K562 (cell line): ENCODE measurements around the gene ATP6V1G2. TPM values are rescaled to one million over a fixed set of nuclear protein-coding genes. Genes with fewer than 3 reads are reported as not detected.
A peak's percentile ranks its signal among the peaks of the same experiment; 100 is the strongest.
"Not testable (repeated sequence)": the region's sequence is repeated elsewhere in the genome, so short reads cannot be mapped to it uniquely, and the experiment has no call there.

Experiments
- ATAC-seq: fragments of 200-7000 bp; cut with Tn5 transposase; 3 replicates; pipeline ENCODE4 v1.9.1; 2020; ENCODE audit warnings: moderate library complexity
- BruUV-seq: library from RNA; stranded (reverse); fragments of 400-500 nt; replicated peaks from 2 replicates; lab custom pipeline; 2021; lab: Mats Ljungman, UMichigan
- CTCF ChIA-PET: fragments of 300-600 bp; formaldehyde crosslinking; extraction: SDS; loops from one replicate; lab custom pipeline; 2021; ENCODE audit warnings: low intra/inter-chr PET ratio; lab: Yijun Ruan, JAX
- POLR2A ChIA-PET: fragments of 300-600, 350-650 bp; sonication (Branson Sonifier 250); formaldehyde crosslinking; extraction: SDS; loops from one replicate; lab custom pipeline; 2021; ENCODE audit warnings: antibody characterized with exemption, inconsistent platforms; lab: Yijun Ruan, JAX
- DNase-seq, 4 experiments: peaks; one replicate each; pipeline versions ENCODE4 v3.0.0 to v3.0.0-alpha.2; 2011 to 2018; ENCODE audit warnings: low spot score in 3 of 4, mixed read lengths in 3 of 4; ENCODE audit errors: extremely low read depth in 1 of 4
- FAIRE-seq: peaks from 2 replicates; lab custom pipeline; 2011; peaks lifted over from hg19 to GRCh38; lab: Jason Lieb, UNC
- H2AFZ ChIP-seq: 2 replicates; pipeline ENCODE4 v1.6.0; 2011; ENCODE audit warnings: low read depth, low read length, control low read depth, inconsistent platforms
- H3K27ac ChIP-seq: fragments of 200-600 bp; 3 replicates; pipeline ENCODE4 v1.8.0; 2011; ENCODE audit warnings: low read depth, mild to moderate bottlenecking, control low read depth, inconsistent platforms, low read length, moderate library complexity, mixed read lengths; ENCODE audit errors: extremely low read depth
- H3K27me3 ChIP-seq, 2 experiments: fragments of 300-600 bp in 1 of 2; 2 replicates in 1 of 2; 3 replicates in 1 of 2; pipeline versions ENCODE4 v1.6.0 to v1.8.0; 2011; ENCODE audit warnings: inconsistent platforms in 2 of 2, low read length in 2 of 2, mild to moderate bottlenecking in 1 of 2, mixed read lengths in 1 of 2, moderate library complexity in 1 of 2; ENCODE audit not compliant: control insufficient read depth in 2 of 2, insufficient read depth in 2 of 2
- H3K36me3 ChIP-seq: fragments of 300-600 bp; 3 replicates; pipeline ENCODE4 v1.8.0; 2011; ENCODE audit warnings: mild to moderate bottlenecking, low read length, inconsistent platforms; ENCODE audit not compliant: control insufficient read depth, insufficient read depth
- H3K4me1 ChIP-seq, 2 experiments: fragments of 200-600 bp in 1 of 2; replicated peaks in 1 of 2; 2 replicates in 1 of 2; 3 replicates in 1 of 2; pipeline versions ENCODE4 v1.5.1 to v1.8.0; 2011; ENCODE audit warnings: inconsistent platforms in 2 of 2, low read length in 2 of 2, mild to moderate bottlenecking in 1 of 2, mixed read lengths in 1 of 2, moderate library complexity in 1 of 2; ENCODE audit not compliant: control insufficient read depth in 2 of 2, insufficient read depth in 2 of 2
- H3K4me2 ChIP-seq: 2 replicates; pipeline ENCODE4 v1.6.1; 2011; ENCODE audit warnings: low read length, control low read depth, inconsistent platforms, mixed read lengths; ENCODE audit not compliant: insufficient read depth
- H3K4me3 ChIP-seq: fragments of 200-600 bp; sonication (generic), shearing (Covaris generic); 2 replicates; pipeline ENCODE4 v1.5.1; 2016; ENCODE audit warnings: control low read depth, inconsistent platforms
- H3K79me2 ChIP-seq: fragments of 200-600 bp; 3 replicates; pipeline ENCODE4 v1.8.0; 2011; ENCODE audit warnings: low read length, inconsistent platforms; ENCODE audit not compliant: control insufficient read depth, insufficient read depth
- H3K9ac ChIP-seq, 2 experiments: 2 replicates each; pipeline versions ENCODE4 v1.6.0 to v1.6.1; 2011; ENCODE audit warnings: low read depth in 2 of 2, low read length in 2 of 2, control low read depth in 1 of 2, inconsistent platforms in 1 of 2, mild to moderate bottlenecking in 1 of 2, mixed read lengths in 1 of 2; ENCODE audit not compliant: insufficient read depth in 1 of 2
- H3K9me1 ChIP-seq: one replicate; pipeline ENCODE4 v1.6.0; 2011; ENCODE audit warnings: inconsistent platforms, mild to moderate bottlenecking, low read length, moderate library complexity; ENCODE audit not compliant: control insufficient read depth, insufficient read depth
- H3K9me3 ChIP-seq: replicated peaks from 2 replicates; pipeline ENCODE4 v1.5.1; 2011; ENCODE audit warnings: low read depth, low read length, inconsistent platforms; ENCODE audit not compliant: control insufficient read depth, insufficient read depth
- H4K20me1 ChIP-seq: replicated peaks from 2 replicates; pipeline ENCODE4 v1.6.1; 2011; ENCODE audit warnings: low read length, inconsistent platforms, mixed read lengths; ENCODE audit not compliant: control insufficient read depth, insufficient read depth
- EP400 ChIP-seq: fragments of 450-650 bp; IDR thresholded peaks from 2 replicates; pipeline ENCODE4 v1.6.1; 2017; ENCODE audit warnings: antibody characterized with exemption, mild to moderate bottlenecking, moderate library complexity
- NONO ChIP-seq, 2 experiments: fragments of 200-400 bp in 1 of 2; fragments of 450-650 bp in 1 of 2; formaldehyde crosslinking in 1 of 2; IDR thresholded peaks; 2 replicates each; pipeline ENCODE4 v1.6.1; 2017; ENCODE audit warnings: low read depth in 2 of 2, mild to moderate bottlenecking in 2 of 2, moderate library complexity in 2 of 2, low read length in 1 of 2
- PHF20 ChIP-seq: fragments of 450-650 bp; IDR thresholded peaks from 2 replicates; pipeline ENCODE4 v1.6.1; 2018; ENCODE audit not compliant: partially characterized antibody
- RUNX1 ChIP-seq: sonication (generic); IDR thresholded peaks from 2 replicates; pipeline ENCODE4 v1.6.1; 2016; ENCODE audit warnings: antibody characterized with exemption, low read depth
- SIN3A ChIP-seq, 2 experiments: fragments of 150-350 bp in 1 of 2; IDR thresholded peaks; 2 replicates each; pipeline ENCODE4 v1.6.1; 2011 to 2016; ENCODE audit warnings: borderline replicate concordance in 2 of 2, low read depth in 2 of 2, low read length in 2 of 2, mild to moderate bottlenecking in 2 of 2, moderate library complexity in 2 of 2; ENCODE audit not compliant: control insufficient read depth in 1 of 2
- ZNF134 ChIP-seq: fragments of 250-450 bp; sonication (Bioruptor Pico); conservative IDR thresholded peaks from 2 replicates; pipeline ENCODE4 v1.4.0; 2020
- WGBS: fragments of 100-300 bp; shearing (Covaris generic); methylation state at CpG from one replicate; pipeline ENCODE4 v1.1.6; 2016; ENCODE audit warnings: low coverage, mixed read lengths; ENCODE audit not compliant: insufficient coverage; ENCODE audit errors: missing lambda C conversion rate; 5-methylcytosine and 5-hydroxymethylcytosine counted together
- in situ Hi-C: fragments of 300-500 bp; cut with MboI; formaldehyde crosslinking; loops from 4 replicates; pipeline ENCODE4 v1.15.0; 2018; ENCODE audit warnings: inconsistent platforms, mixed read lengths
- intact Hi-C: fragments of 100-400 bp; cut with micrococcal nuclease; formaldehyde crosslinking; loops from 2 replicates; pipeline ENCODE4 v1.14.2; 2022
- polyA plus RNA-seq, 8 experiments: library from polyadenylated mRNA; depleted of rRNA in 4 of 8; stranded (reverse) in 5 of 8; unstranded in 3 of 8; fragments of >200 nt; fragmentation: Nextera tagmentation in 2 of 8; fragmentation: Illumina TruSeq in 1 of 8; extraction: Ambion mirVana in 2 of 8; extraction: Trizol in 1 of 8; gene quantifications; 2 replicates each; pipeline versions ENCODE4 v1.2.1 to v1.2.3, GENCODE V29; 2011 to 2014; ENCODE audit warnings: inconsistent platforms in 1 of 8, missing spikeins in 1 of 8
- total RNA-seq, 7 experiments: library from RNA; depleted of rRNA in 6 of 7; stranded (reverse); fragments of >200 nt in 6 of 7; fragmentation: Illumina TruSeq in 2 of 7; extraction: Trizol in 2 of 7; gene quantifications; 2 replicates each; pipeline versions ENCODE4 v1.2.1 to v1.2.3, GENCODE V29; 2011 to 2021; ENCODE audit warnings: low replicate concordance in 1 of 7
- TF ChIP-seq, protein P1 (sequence below): fragments of 450-650 bp; formaldehyde crosslinking; IDR thresholded peaks from 2 replicates; pipeline ENCODE4 v1.4.0; 2022; ENCODE audit warnings: mild to moderate bottlenecking, moderate library complexity

Gene ATP6V1G2
- total and polyA plus RNA-seq, 9 of the 15 experiments (the other 6 are each of a cell fraction or from before 2014, with no cell fraction given) = 0.14 to 1.5 (median 0.33) TPM

GRCh38 chr6:31497531-31498476 lies 48.6 kb downstream of the ATP6V1G2 start, which contains the start of gene MICB (continued):
- TF ChIP-seq EP400 (0 out of 2 replicates have a peak, but pooled peaks have one; percentile 30), RUNX1 (no peak), PHF20 (peak; percentile 18), SIN3A (IDR thresholded peaks at IDR 0.05; ENCODE audit: borderline replicate concordance in 2 of 2, control insufficient read depth in 1 of 2, low read depth in 2 of 2, low read length in 2 of 2) (peak in 1 of 2 experiments; percentile 23; a peak in 1 of 4 replicates), ZNF134 (no peak), NONO (IDR thresholded peaks at IDR 0.05; ENCODE audit: low read depth in 2 of 2, low read length in 1 of 2) (0 out of 4 replicates have a peak, but pooled peaks of 1 of the 2 experiments have one; percentile 43)
- TF ChIP-seq, protein P1, sequence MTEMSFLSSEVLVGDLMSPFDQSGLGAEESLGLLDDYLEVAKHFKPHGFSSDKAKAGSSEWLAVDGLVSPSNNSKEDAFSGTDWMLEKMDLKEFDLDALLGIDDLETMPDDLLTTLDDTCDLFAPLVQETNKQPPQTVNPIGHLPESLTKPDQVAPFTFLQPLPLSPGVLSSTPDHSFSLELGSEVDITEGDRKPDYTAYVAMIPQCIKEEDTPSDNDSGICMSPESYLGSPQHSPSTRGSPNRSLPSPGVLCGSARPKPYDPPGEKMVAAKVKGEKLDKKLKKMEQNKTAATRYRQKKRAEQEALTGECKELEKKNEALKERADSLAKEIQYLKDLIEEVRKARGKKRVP (CRISPR knock-in tag) = no peak

DNA sequence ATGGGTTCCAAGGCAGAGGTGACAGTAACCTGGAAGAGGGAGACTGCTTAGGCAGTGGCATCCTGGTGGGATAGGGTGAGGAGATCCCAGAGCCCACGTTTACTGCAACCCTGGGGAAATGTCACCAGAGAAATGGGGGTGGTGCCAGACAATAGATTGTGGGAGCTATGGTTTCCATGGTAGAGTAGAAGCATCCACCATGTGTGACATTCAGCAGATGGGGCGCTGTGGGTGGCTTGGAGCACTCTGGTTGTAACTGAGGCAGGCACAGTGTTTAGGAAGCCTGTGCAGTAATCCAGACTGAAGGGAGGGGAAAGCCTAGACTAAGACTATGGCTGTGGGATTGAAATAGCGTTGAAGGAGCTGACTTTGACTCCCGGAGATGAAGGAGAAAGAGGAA lies 49.6 kb downstream of the ATP6V1G2 start:
- ATAC-seq, DNase-seq, H3K9me3 ChIP-seq, H4K20me1 ChIP-seq, H3K27me3 ChIP-seq, BruUV-seq, H3K27ac ChIP-seq, H3K9me1 ChIP-seq, intact Hi-C loops, H3K9ac ChIP-seq, FAIRE-seq, H3K36me3 ChIP-seq: not testable (repeated sequence)
- 20% methylated on average over 3 of the region's 4 CpGs for WGBS
- in situ Hi-C loops = loop anchor here (5.0 kb wide), 1 partner anchor 35 kb away; no protein-coding TSS in a partner anchor
- POLR2A ChIA-PET = interaction anchor here (0.6 to 2.0 kb wide), 12 partner anchors 11 to 102 kb away, joined by 3 to 9 read pairs (median 4); no protein-coding TSS in a partner anchor
- Histone ChIP-seq H3K4me1 (peaks cover 33 to 44% of the 10 kb centered on the region in 2 experiments), H3K79me2 (peaks cover 33% of the 10 kb centered on the region; the same call in 2 of the 3 replicates), H3K4me2 (peak overlapping the region; percentile 87), H2AFZ (peak overlapping the region; percentile 89; the same call in 1 of the 2 replicates), H3K4me3 (peak overlapping the region; percentile 88; the same call in 1 of the 2 replicates)
- CTCF ChIA-PET = interaction anchor here (0.6 kb wide), 1 partner anchor 100 kb away, joined by 7 read pairs; no protein-coding TSS in a partner anchor
- TF ChIP-seq SIN3A (IDR thresholded peaks at IDR 0.05; ENCODE audit: borderline replicate concordance in 2 of 2, control insufficient read depth in 1 of 2, low read depth in 2 of 2, low read length in 2 of 2) = 0 out of 4 replicates have a peak, but pooled peaks of 1 of the 2 experiments have one; percentile 16
